A549 (cell line): ENCODE measurements around the gene DES.

Experiments used
- BHLHE40 ChIP-seq: IDR thresholded peaks from 2 replicates; pipeline ENCODE4 v1.6.1; 2012; ENCODE audit warnings: low read depth, low read length, inconsistent platforms
- CBX8 ChIP-seq: fragments of 200-600 bp; sonication (generic); IDR thresholded peaks from 2 replicates; pipeline ENCODE4 v1.6.1; 2016
- CHD2 ChIP-seq: fragments of 150-350 bp; IDR thresholded peaks from 2 replicates; pipeline ENCODE4 v1.6.1; 2014; ENCODE audit warnings: low read length; ENCODE audit not compliant: partially characterized antibody
- EHMT2 ChIP-seq: fragments of 200-600 bp; sonication (generic); IDR thresholded peaks from 2 replicates; pipeline ENCODE4 v1.6.1; 2016; ENCODE audit warnings: antibody characterized with exemption, low read depth, mild to moderate bottlenecking, moderate library complexity
- EP300 ChIP-seq, 2 experiments: fragments of >200 bp; sonication (Bioruptor Twin); formaldehyde crosslinking; IDR thresholded peaks; 2 replicates in 1 of 2; 3 replicates in 1 of 2; pipeline ENCODE4 v1.6.1; 2016 to 2017
- HDAC2 ChIP-seq: fragments of 200-600 bp; sonication (generic); IDR thresholded peaks from 2 replicates; pipeline ENCODE4 v1.6.1; 2016
- JUNB ChIP-seq: fragments of >200 bp; sonication (Bioruptor Twin); formaldehyde crosslinking; IDR thresholded peaks from 2 replicates; pipeline ENCODE4 v1.6.1; 2016
- KDM1A ChIP-seq: fragments of 200-600 bp; sonication (generic); IDR thresholded peaks from 2 replicates; pipeline ENCODE4 v1.6.1; 2016; ENCODE audit warnings: low read depth, mild to moderate bottlenecking
- MAFK ChIP-seq: fragments of 450-650 bp; IDR thresholded peaks from 2 replicates; pipeline ENCODE4 v1.6.1; 2014; ENCODE audit not compliant: partially characterized antibody
- MAX ChIP-seq: IDR thresholded peaks from 2 replicates; pipeline ENCODE4 v1.6.1; 2012
- RAD21 ChIP-seq, 2 experiments: fragments of >200 bp in 1 of 2; sonication (Bioruptor Twin) in 1 of 2; formaldehyde crosslinking in 1 of 2; IDR thresholded peaks in 1 of 2; conservative IDR thresholded peaks in 1 of 2; 2 replicates in 1 of 2; 3 replicates in 1 of 2; pipeline ENCODE4 v1.6.1; 2012 to 2018; ENCODE audit warnings: inconsistent platforms in 1 of 2
- REST ChIP-seq: fragments of 200-600 bp; sonication (generic); IDR thresholded peaks from 2 replicates; pipeline ENCODE4 v1.6.1; 2016; ENCODE audit warnings: antibody characterized with exemption, mild to moderate bottlenecking, moderate library complexity
- RFX5 ChIP-seq: fragments of 450-650 bp; IDR thresholded peaks from 2 replicates; pipeline ENCODE4 v1.7.1; 2014; ENCODE audit warnings: antibody characterized with exemption, mild to moderate bottlenecking, moderate library complexity
- TF ChIP-seq, protein P1 (sequence below): fragments of >200 bp; sonication (Bioruptor Twin); formaldehyde crosslinking; IDR thresholded peaks from 3 replicates; pipeline ENCODE4 v1.5.1; 2016

DNA sequence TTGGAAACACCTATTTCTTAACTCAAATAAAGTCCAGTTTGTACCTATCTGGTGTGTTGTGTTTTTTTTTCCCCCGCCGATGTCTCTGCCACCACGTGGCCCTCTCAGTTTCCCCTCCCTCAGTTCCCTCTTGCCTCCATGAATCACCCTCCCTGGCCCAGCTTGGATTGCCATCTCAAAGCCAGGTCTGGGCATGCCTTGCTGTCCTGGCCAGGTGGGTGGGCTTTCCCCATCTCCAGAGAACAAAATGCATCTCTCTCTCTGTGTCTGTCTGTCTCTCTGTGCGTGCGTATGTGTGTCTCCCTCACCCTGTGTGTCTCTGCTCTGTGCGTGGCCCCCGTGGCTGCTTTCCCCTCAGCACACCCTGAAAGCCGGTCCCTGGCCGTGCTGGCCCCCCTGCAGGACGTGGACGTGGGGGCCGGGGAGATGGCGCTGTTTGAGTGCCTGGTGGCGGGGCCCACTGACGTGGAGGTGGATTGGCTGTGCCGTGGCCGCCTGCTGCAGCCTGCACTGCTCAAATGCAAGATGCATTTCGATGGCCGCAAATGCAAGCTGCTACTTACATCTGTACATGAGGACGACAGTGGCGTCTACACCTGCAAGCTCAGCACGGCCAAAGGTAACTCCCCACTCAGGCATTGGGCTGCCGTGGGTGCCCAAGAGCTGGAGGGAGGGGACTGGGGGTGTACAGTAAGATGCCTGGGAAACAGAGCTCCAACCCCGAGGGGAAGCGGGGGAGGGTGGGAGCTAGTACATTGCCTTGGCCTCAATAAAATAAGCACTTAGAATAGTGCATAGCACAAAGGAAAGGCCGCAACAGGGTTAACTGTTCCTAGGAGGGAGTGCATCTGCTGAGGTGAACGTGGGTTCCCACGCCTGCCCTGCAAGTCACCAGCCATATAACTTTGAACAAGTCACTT, 48.9 kb downstream of the DES start:
- TF ChIP-seq MAX = no peak
- TF ChIP-seq MAFK = no peak
- no peak for TF ChIP-seq CBX8
- no peak for TF ChIP-seq JUNB
- no peak for TF ChIP-seq RAD21 (conservative IDR thresholded peaks at IDR 0.05 in 1 of 2, IDR thresholded peaks at IDR 0.05 in 1 of 2)
- no peak for TF ChIP-seq RFX5
- TF ChIP-seq, protein P1, sequence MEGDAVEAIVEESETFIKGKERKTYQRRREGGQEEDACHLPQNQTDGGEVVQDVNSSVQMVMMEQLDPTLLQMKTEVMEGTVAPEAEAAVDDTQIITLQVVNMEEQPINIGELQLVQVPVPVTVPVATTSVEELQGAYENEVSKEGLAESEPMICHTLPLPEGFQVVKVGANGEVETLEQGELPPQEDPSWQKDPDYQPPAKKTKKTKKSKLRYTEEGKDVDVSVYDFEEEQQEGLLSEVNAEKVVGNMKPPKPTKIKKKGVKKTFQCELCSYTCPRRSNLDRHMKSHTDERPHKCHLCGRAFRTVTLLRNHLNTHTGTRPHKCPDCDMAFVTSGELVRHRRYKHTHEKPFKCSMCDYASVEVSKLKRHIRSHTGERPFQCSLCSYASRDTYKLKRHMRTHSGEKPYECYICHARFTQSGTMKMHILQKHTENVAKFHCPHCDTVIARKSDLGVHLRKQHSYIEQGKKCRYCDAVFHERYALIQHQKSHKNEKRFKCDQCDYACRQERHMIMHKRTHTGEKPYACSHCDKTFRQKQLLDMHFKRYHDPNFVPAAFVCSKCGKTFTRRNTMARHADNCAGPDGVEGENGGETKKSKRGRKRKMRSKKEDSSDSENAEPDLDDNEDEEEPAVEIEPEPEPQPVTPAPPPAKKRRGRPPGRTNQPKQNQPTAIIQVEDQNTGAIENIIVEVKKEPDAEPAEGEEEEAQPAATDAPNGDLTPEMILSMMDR = no peak
- no peak for TF ChIP-seq REST
- no peak for TF ChIP-seq BHLHE40
- TF ChIP-seq EHMT2 = no peak
- no peak for TF ChIP-seq HDAC2
- TF ChIP-seq EP300 (IDR thresholded peaks at IDR 0.05) = no peak
- TF ChIP-seq CHD2 = no peak
- no peak for TF ChIP-seq KDM1A
